Keratinocyte (primary cell): ENCODE data around the gene DCAF7. TPM values are rescaled to one million over a fixed set of nuclear protein-coding genes. Genes with fewer than 3 reads are reported as not detected.

Experiments
- DNase-seq: peaks from one replicate; pipeline ENCODE4 v3.0.0-alpha.2; 2011; ENCODE audit warnings: low read depth, missing footprints, low spot score
- FAIRE-seq: peaks from 2 replicates; lab custom pipeline; 2011; peaks lifted over from hg19 to GRCh38; lab: Jason Lieb, UNC
- H2AFZ ChIP-seq: 2 replicates; pipeline ENCODE4 v1.6.0; 2012; ENCODE audit warnings: low read length, control low read depth, inconsistent platforms; ENCODE audit not compliant: control insufficient read depth
- H3K27ac ChIP-seq: 2 replicates; pipeline ENCODE4 v1.5.1; 2011; ENCODE audit warnings: low read length; ENCODE audit not compliant: control insufficient read depth, insufficient read depth
- H3K27me3 ChIP-seq: 3 replicates; pipeline ENCODE4 v1.6.0; 2011; ENCODE audit warnings: low read length; ENCODE audit not compliant: control insufficient read depth, insufficient read depth; ENCODE audit errors: extremely low read depth
- H3K36me3 ChIP-seq, 2 experiments: 2 replicates in 1 of 2; 3 replicates in 1 of 2; pipeline ENCODE4 v1.5.1; 2011; ENCODE audit warnings: low read length in 2 of 2, mild to moderate bottlenecking in 1 of 2; ENCODE audit not compliant: control insufficient read depth in 2 of 2, insufficient read depth in 2 of 2; ENCODE audit errors: extremely low read depth in 1 of 2
- H3K4me1 ChIP-seq: 3 replicates; pipeline ENCODE4 v1.5.1; 2011; ENCODE audit warnings: low read length; ENCODE audit not compliant: control insufficient read depth, insufficient read depth; ENCODE audit errors: extremely low read depth
- H3K4me2 ChIP-seq: 3 replicates; pipeline ENCODE4 v1.6.0; 2011; ENCODE audit warnings: low read depth, low read length; ENCODE audit not compliant: control insufficient read depth, insufficient read depth; ENCODE audit errors: extremely low read depth
- H3K4me3 ChIP-seq, 3 experiments: fragments of 200-600 bp in 1 of 3; sonication (generic) in 1 of 3; 2 replicates in 2 of 3; 3 replicates in 1 of 3; pipeline ENCODE4 v1.5.1; 2011 to 2016; ENCODE audit warnings: low read length in 3 of 3, mild to moderate bottlenecking in 3 of 3, control low read depth in 2 of 3, inconsistent platforms in 1 of 3, low read depth in 1 of 3, mixed read lengths in 1 of 3, mixed run types in 1 of 3, moderate library complexity in 1 of 3; ENCODE audit not compliant: control insufficient read depth in 2 of 3, insufficient read depth in 2 of 3; ENCODE audit errors: extremely low read depth in 1 of 3
- H3K79me2 ChIP-seq: 2 replicates; pipeline ENCODE4 v1.6.0; 2012; ENCODE audit warnings: low read length; ENCODE audit not compliant: control insufficient read depth, insufficient read depth
- H3K9ac ChIP-seq: 3 replicates; pipeline ENCODE4 v1.6.0; 2011; ENCODE audit warnings: low read length; ENCODE audit not compliant: control insufficient read depth, insufficient read depth; ENCODE audit errors: extremely low read depth
- H3K9me1 ChIP-seq: 3 replicates; pipeline ENCODE4 v1.6.0; 2011; ENCODE audit warnings: low read length; ENCODE audit not compliant: control insufficient read depth, insufficient read depth; ENCODE audit errors: extremely low read depth
- H3K9me3 ChIP-seq: 2 replicates; pipeline ENCODE4 v1.5.1; 2012; ENCODE audit warnings: low read depth, low read length; ENCODE audit not compliant: control insufficient read depth
- H4K20me1 ChIP-seq: 3 replicates; pipeline ENCODE4 v1.6.0; 2011; ENCODE audit warnings: low read length; ENCODE audit not compliant: control insufficient read depth, insufficient read depth; ENCODE audit errors: extremely low read depth
- CTCF ChIP-seq, 3 experiments: IDR thresholded peaks in 1 of 3; conservative IDR thresholded peaks in 1 of 3; optimal IDR thresholded peaks in 1 of 3; 2 replicates in 2 of 3; 3 replicates in 1 of 3; pipeline versions ENCODE3 to v1.5.1; 2011; ENCODE audit warnings: low read length in 3 of 3, mild to moderate bottlenecking in 3 of 3, moderate library complexity in 2 of 3, control low read depth in 1 of 3, inconsistent platforms in 1 of 3; ENCODE audit not compliant: insufficient read depth in 2 of 3; ENCODE audit errors: extremely low read depth in 1 of 3
- EZH2 ChIP-seq: IDR thresholded peaks from one replicate; pipeline ENCODE4 v1.6.1; 2012; ENCODE audit warnings: inconsistent platforms, mild to moderate bottlenecking, low read length, moderate library complexity
- dilution Hi-C: fragments of 300-500 bp; cut with MboI; formaldehyde crosslinking; loops from one replicate; pipeline ENCODE4 v1.7.0; 2020; ENCODE audit warnings: low sequenced_read_pairs; ENCODE audit not compliant: extremely low pct_ligation_motif_present
- polyA plus RNA-seq, 5 experiments: library from polyadenylated mRNA; depleted of rRNA in 3 of 5; stranded (reverse) in 3 of 5; stranded (forward) in 1 of 5; unstranded in 1 of 5; fragments of >200 nt; gene quantifications; 1 replicate in 1 of 5; 2 replicates in 3 of 5; 3 replicates in 1 of 5; pipeline versions ENCODE4 v1.2.1 to v1.2.3, GENCODE V29; 2011 to 2012; ENCODE audit warnings: missing spikeins in 2 of 5, low read depth in 1 of 5, low replicate concordance in 1 of 5

Gene DCAF7
- polyA plus RNA-seq, 1 donor (not counting 4 experiments of a cell fraction or from before 2014, with no cell fraction given) = 32.6 TPM

- dilution Hi-C loops = no loop called here
- Histone ChIP-seq H3K9me1 (no peaks in the 10 kb centered on the region), H3K4me2 (no peak overlapping the region), H3K9ac (no peak overlapping the region), H3K27ac (no peak overlapping the region), H4K20me1 (peaks cover 4% of the 10 kb centered on the region), H3K79me2 (no peaks in the 10 kb centered on the region), H3K9me3 (no peaks in the 10 kb centered on the region), H3K36me3 (no peaks in the 10 kb centered on the region), H3K4me3 (no peak overlapping the region), H3K27me3 (peaks cover 29% of the 10 kb centered on the region), H2AFZ (no peak overlapping the region), H3K4me1 (no peaks in the 10 kb centered on the region)
- DNase-seq (no peak), FAIRE-seq (no peak)
- TF ChIP-seq CTCF (optimal IDR thresholded peaks at IDR 0.05 in 1 of 3, IDR thresholded peaks at IDR 0.05 in 1 of 3, conservative IDR thresholded peaks at IDR 0.05 in 1 of 3; ENCODE audit: extremely low read depth in 1 of 3, insufficient read depth in 2 of 3, low read length in 3 of 3) = no peak
- TF ChIP-seq EZH2 = peak; percentile 80
Observed at GRCh38 chr17:63537991-63538692, 12.1 kb upstream of the DCAF7 start.

GRCh38 chr17:63538693-63539595 is 11.3 kb upstream of the DCAF7 start:
- Histone ChIP-seq H3K9me3 (no peaks in the 10 kb centered on the region), H3K27me3 (peaks cover 28% of the 10 kb centered on the region), H2AFZ (no peak overlapping the region), H3K4me1 (no peaks in the 10 kb centered on the region), H3K4me2 (no peak overlapping the region), H3K79me2 (no peaks in the 10 kb centered on the region), H3K27ac (no peak overlapping the region), H4K20me1 (peaks cover 4% of the 10 kb centered on the region), H3K4me3 (no peak overlapping the region), H3K9me1 (no peaks in the 10 kb centered on the region), H3K9ac (no peak overlapping the region), H3K36me3 (no peaks in the 10 kb centered on the region)
- FAIRE-seq (no peak), DNase-seq (no peak)
- peak; percentile 18 for TF ChIP-seq EZH2
- TF ChIP-seq CTCF (optimal IDR thresholded peaks at IDR 0.05 in 1 of 3, IDR thresholded peaks at IDR 0.05 in 1 of 3, conservative IDR thresholded peaks at IDR 0.05 in 1 of 3; ENCODE audit: extremely low read depth in 1 of 3, insufficient read depth in 2 of 3, low read length in 3 of 3) = no peak
- dilution Hi-C loops = no loop called here
